GM12878 (cell line): ENCODE measurements around the gene PLD4.

Source experiments
- CREB1 ChIP-seq: IDR thresholded peaks from 2 replicates; pipeline ENCODE4 v1.6.1; 2012; ENCODE audit warnings: low read depth, mild to moderate bottlenecking, inconsistent platforms
- EZH2 ChIP-seq: IDR thresholded peaks from 2 replicates; pipeline ENCODE4 v1.6.1; 2012; ENCODE audit warnings: low read depth, mild to moderate bottlenecking, control low read depth, inconsistent platforms, low read length, borderline replicate concordance; ENCODE audit not compliant: control insufficient read depth
- GABPA ChIP-seq: IDR thresholded peaks from 2 replicates; pipeline ENCODE4 v1.6.1; 2014; ENCODE audit warnings: antibody characterized with exemption, low read depth, mild to moderate bottlenecking, inconsistent platforms
- HDAC2 ChIP-seq: fragments of 200-600 bp; sonication (generic); IDR thresholded peaks from 2 replicates; pipeline ENCODE4 v1.6.1; 2017
- JUND ChIP-seq: IDR thresholded peaks from 2 replicates; pipeline ENCODE4 v1.6.1; 2012; ENCODE audit warnings: low read depth, mild to moderate bottlenecking, low read length, improper control_type of control experiment, moderate library complexity
- MTA3 ChIP-seq: IDR thresholded peaks from 2 replicates; pipeline ENCODE4 v1.6.1; 2012; ENCODE audit warnings: low read length, inconsistent platforms, borderline replicate concordance
- NFYB ChIP-seq: IDR thresholded peaks from 2 replicates; pipeline ENCODE4 v1.6.1; 2011; ENCODE audit warnings: low read depth, mild to moderate bottlenecking, low read length, improper control_type of control experiment, moderate library complexity; ENCODE audit not compliant: insufficient read depth
- POLR2A ChIP-seq: IDR thresholded peaks from 2 replicates; pipeline ENCODE4 v1.6.1; 2011; ENCODE audit warnings: low read depth, mild to moderate bottlenecking, low read length
- POLR2AphosphoS5 ChIP-seq: IDR thresholded peaks from 2 replicates; pipeline ENCODE4 v1.6.1; 2011; ENCODE audit warnings: mild to moderate bottlenecking, low read length, inconsistent platforms
- SMAD1 ChIP-seq: fragments of 450-650 bp; IDR thresholded peaks from 2 replicates; pipeline ENCODE4 v1.6.1; 2018; ENCODE audit warnings: mild to moderate bottlenecking, low read depth; ENCODE audit not compliant: partially characterized antibody
- TCF12 ChIP-seq: IDR thresholded peaks from 2 replicates; pipeline ENCODE4 v1.6.1; 2011; ENCODE audit warnings: low read depth, mild to moderate bottlenecking, low read length

GRCh38 chr14:104925855-104926609 is 1.4 kb downstream of the PLD4 start:
- TF ChIP-seq POLR2AphosphoS5 (no peak), TCF12 (no peak), SMAD1 (no peak), NFYB (no peak), POLR2A (no peak), MTA3 (no peak; the same call in 1 of the 2 replicates), EZH2 (no peak), CREB1 (no peak), GABPA (no peak), JUND (no peak), HDAC2 (no peak)
